ENCODE results near the gene MDFIC.

MDFIC gene

GRCh38 chr7:114917211-114917839 is 4.6 kb upstream of the MDFIC start:
- no peak overlapping the region for H3K27ac ChIP-seq
- TF ChIP-seq ZFX (IDR thresholded peaks at IDR 0.05), result no peak
- TF ChIP-seq, protein P1, sequence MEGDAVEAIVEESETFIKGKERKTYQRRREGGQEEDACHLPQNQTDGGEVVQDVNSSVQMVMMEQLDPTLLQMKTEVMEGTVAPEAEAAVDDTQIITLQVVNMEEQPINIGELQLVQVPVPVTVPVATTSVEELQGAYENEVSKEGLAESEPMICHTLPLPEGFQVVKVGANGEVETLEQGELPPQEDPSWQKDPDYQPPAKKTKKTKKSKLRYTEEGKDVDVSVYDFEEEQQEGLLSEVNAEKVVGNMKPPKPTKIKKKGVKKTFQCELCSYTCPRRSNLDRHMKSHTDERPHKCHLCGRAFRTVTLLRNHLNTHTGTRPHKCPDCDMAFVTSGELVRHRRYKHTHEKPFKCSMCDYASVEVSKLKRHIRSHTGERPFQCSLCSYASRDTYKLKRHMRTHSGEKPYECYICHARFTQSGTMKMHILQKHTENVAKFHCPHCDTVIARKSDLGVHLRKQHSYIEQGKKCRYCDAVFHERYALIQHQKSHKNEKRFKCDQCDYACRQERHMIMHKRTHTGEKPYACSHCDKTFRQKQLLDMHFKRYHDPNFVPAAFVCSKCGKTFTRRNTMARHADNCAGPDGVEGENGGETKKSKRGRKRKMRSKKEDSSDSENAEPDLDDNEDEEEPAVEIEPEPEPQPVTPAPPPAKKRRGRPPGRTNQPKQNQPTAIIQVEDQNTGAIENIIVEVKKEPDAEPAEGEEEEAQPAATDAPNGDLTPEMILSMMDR (conservative IDR thresholded peaks at IDR 0.05), result no peak

GRCh38 chr7:114919587-114919986 is 2.3 kb upstream of the MDFIC start:
- no peak overlapping the region for H3K27ac ChIP-seq
- TF ChIP-seq ZFX (IDR thresholded peaks at IDR 0.05), result no peak
- TF ChIP-seq, protein P1 (conservative IDR thresholded peaks at IDR 0.05), result no peak

GRCh38 chr7:114921631-114922025 is 266 bp upstream of the MDFIC start:
- H3K27ac ChIP-seq, result no peak overlapping the region
- no peak for TF ChIP-seq ZFX (IDR thresholded peaks at IDR 0.05)
- TF ChIP-seq, protein P1 (conservative IDR thresholded peaks at IDR 0.05), result no peak

- TF ChIP-seq, protein P1 (conservative IDR thresholded peaks at IDR 0.05), result no peak
- no peak for TF ChIP-seq ZFX (IDR thresholded peaks at IDR 0.05)
- H3K27ac ChIP-seq, result no peak overlapping the region
Measured at GRCh38 chr7:114922652-114923402, 933 bp downstream of the MDFIC start.

- no peak overlapping the region for H3K27ac ChIP-seq
- no peak for TF ChIP-seq ZFX (IDR thresholded peaks at IDR 0.05)
- TF ChIP-seq, protein P1 (conservative IDR thresholded peaks at IDR 0.05), result no peak
Measured at GRCh38 chr7:114923403-114923713, 1.5 kb downstream of the MDFIC start.

GRCh38 chr7:114924038-114924712 is 2.3 kb downstream of the MDFIC start:
- TF ChIP-seq, protein P1 (conservative IDR thresholded peaks at IDR 0.05), result no peak
- no peak for TF ChIP-seq ZFX (IDR thresholded peaks at IDR 0.05)
- H3K27ac ChIP-seq, result no peak overlapping the region

DNA sequence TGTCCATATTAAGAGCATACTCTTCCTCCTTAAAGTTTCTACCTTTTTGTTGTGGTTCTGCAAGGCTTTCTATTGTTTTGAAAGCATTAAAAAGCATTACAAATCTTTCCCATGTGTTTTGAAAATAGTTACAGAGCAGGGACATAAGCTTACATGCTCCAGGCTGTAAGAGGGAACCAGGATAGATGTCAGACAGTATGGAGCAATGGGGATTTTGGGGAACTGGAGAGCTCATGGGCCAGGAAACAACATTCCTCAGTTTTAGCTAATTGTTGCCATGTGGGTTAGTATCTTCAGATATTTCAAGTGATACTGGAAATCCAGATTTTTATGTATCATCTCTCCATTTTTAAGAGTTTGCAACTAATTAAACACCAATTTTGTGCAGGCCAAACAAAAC is 3.5 kb downstream of the MDFIC start:
- TF ChIP-seq, protein P1 (conservative IDR thresholded peaks at IDR 0.05), result no peak
- no peak for TF ChIP-seq ZFX (IDR thresholded peaks at IDR 0.05)
- H3K27ac ChIP-seq, result no peak overlapping the region
